ENCODE results near the gene LRRC74A. TPM values are rescaled to one million over a fixed set of nuclear protein-coding genes. Genes with fewer than 3 reads are reported as not detected.

LRRC74A gene
- polyA plus RNA-seq, 1 experiment = not detected

DNA sequence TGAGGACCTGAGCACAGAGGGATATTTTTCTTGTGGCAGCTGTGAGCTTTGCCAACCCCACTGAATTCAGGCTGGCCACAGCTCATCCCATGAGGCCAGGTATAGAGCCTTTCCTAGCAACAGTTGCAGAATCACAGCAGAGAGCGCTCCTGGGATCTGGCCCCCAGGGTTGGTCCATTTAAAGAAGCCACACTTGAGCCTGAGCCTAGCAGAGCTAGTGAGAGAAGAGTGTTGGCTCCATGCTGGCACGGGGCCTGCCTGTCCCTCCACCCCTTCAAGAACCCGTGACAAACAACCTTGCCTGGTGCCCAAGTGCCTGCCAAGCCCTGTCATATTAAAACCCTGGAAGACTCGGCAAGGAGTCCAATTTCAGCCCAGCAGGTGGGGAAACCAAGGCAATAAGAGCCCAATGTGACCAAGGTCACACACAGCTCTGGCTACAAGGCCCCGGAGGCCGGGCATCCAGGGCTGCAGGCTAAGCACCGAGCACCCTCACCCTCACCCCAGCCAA lies 91.6 kb downstream of the LRRC74A start:
- POLR2A ChIA-PET = interaction anchor here (0.6 to 4.2 kb wide), 16 partner anchors 11 to 127 kb away, joined by 3 to 45 read pairs (median 18); partner anchors contain the start of gene IRF2BPL
- H3K4me3 ChIP-seq (ENCODE audit: low read depth, low read length) = peak overlapping the region; percentile 23; the same call in 1 of the 2 replicates

DNA sequence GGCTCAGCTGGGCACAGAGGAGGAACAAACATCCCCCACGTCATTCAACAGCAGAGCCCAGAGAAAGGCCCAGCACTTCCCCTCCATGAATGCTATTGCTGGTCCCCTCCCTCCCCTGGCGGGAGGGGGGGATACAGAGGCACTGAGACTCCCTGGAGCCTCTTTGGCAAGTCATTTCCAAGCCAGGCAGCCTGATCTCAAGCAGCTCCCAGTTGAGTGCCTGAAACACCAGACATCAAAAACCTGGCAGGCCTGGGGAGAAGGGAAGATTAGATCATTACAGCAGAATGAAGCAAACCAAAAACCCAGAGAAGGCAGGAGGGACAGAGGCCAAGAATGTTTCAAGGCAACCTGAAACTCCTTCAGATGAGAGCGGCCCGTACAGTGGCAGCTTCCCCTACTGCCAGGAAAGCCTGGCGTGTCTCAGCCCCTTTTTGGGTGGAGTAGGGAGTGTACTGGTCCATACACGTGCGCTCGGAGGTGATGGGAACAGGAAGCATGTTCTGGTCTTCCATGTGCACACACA lies 92.1 kb downstream of the LRRC74A start:
- Histone ChIP-seq H3K9me3 (ENCODE audit: control insufficient read depth, insufficient read depth, low read length) (no peaks in the 10 kb centered on the region), H3K27me3 (ENCODE audit: control insufficient read depth, insufficient read depth, low read length) (no peaks in the 10 kb centered on the region), H3K4me3 (ENCODE audit: low read depth, low read length) (peak overlapping the region; percentile 23), H3K27ac (ENCODE audit: low read depth, low read length) (peak overlapping the region; percentile 98)
- POLR2A ChIA-PET = interaction anchor here (0.6 to 4.2 kb wide), 19 partner anchors 11 to 145 kb away, joined by 3 to 45 read pairs (median 15); partner anchors contain the start of gene IRF2BPL
- peak; percentile 84 for DNase-seq (ENCODE audit: low read depth, low spot score)
- TF ChIP-seq, protein P1, sequence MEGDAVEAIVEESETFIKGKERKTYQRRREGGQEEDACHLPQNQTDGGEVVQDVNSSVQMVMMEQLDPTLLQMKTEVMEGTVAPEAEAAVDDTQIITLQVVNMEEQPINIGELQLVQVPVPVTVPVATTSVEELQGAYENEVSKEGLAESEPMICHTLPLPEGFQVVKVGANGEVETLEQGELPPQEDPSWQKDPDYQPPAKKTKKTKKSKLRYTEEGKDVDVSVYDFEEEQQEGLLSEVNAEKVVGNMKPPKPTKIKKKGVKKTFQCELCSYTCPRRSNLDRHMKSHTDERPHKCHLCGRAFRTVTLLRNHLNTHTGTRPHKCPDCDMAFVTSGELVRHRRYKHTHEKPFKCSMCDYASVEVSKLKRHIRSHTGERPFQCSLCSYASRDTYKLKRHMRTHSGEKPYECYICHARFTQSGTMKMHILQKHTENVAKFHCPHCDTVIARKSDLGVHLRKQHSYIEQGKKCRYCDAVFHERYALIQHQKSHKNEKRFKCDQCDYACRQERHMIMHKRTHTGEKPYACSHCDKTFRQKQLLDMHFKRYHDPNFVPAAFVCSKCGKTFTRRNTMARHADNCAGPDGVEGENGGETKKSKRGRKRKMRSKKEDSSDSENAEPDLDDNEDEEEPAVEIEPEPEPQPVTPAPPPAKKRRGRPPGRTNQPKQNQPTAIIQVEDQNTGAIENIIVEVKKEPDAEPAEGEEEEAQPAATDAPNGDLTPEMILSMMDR (IDR thresholded peaks at IDR 0.05; ENCODE audit: low read depth, low read length) = no peak
- CTCF ChIA-PET = interaction anchor here (0.5 to 7.1 kb wide), 21 partner anchors 9 to 390 kb away, joined by 3 to 91 read pairs (median 7); no protein-coding TSS in a partner anchor

More for the DNA sequence above, 91.6 kb downstream of the LRRC74A start:
- no peak for DNase-seq (ENCODE audit: low read depth, low spot score)
- Histone ChIP-seq H3K27me3 (ENCODE audit: control insufficient read depth, insufficient read depth, low read length) (no peaks in the 10 kb centered on the region), H3K9me3 (ENCODE audit: control insufficient read depth, insufficient read depth, low read length) (no peaks in the 10 kb centered on the region), H3K27ac (ENCODE audit: low read depth, low read length) (peak overlapping the region; percentile 98)
- CTCF ChIA-PET = interaction anchor here (0.5 to 7.1 kb wide), 31 partner anchors 9 to 391 kb away, joined by 3 to 91 read pairs (median 6); no protein-coding TSS in a partner anchor
- TF ChIP-seq, protein P1 (IDR thresholded peaks at IDR 0.05; ENCODE audit: low read depth, low read length) = no peak

DNA sequence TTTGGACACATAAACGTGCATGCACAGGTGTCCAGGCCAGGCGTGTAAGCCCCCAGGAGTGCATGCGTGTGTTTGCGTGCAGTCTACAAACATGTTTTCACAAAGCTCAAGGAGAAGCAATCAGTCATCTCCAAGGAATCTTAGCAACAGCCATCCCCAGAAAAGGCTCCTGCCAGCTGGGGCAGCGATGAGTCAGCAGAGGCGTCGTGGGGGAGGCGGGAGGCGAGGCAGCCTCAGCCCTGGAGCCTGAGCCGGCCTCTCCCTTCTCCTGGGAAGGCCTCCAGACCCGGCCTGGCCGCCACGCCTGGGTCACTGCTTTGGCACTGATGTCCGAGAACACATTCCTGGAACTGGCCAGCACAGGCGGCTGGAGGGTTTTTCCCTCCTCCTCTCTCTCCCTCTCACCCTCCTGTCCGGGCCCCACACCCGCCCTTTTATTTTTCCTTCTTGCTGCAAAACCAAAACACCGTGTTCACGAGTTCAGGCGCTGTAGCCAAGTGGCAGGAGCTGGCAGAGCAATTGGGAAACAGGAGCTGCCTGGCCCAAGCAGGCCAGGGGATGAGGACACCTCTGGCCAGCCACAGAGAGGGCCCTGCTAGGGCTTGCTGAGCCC lies 92.7 kb downstream of the LRRC74A start:
- H3K27me3 ChIP-seq (ENCODE audit: control insufficient read depth, insufficient read depth, low read length) = no peaks in the 10 kb centered on the region
- DNase-seq (ENCODE audit: low read depth, low spot score) = peak; percentile 96
- TF ChIP-seq, protein P1 (IDR thresholded peaks at IDR 0.05; ENCODE audit: low read depth, low read length) = no peak; the same call in 1 of the 2 replicates
- H3K4me3 ChIP-seq (ENCODE audit: low read depth, low read length) = peak overlapping the region; percentile 23
- peak overlapping the region; percentile 98 for H3K27ac ChIP-seq (ENCODE audit: low read depth, low read length)
- no peaks in the 10 kb centered on the region for H3K9me3 ChIP-seq (ENCODE audit: control insufficient read depth, insufficient read depth, low read length)
- CTCF ChIA-PET = interaction anchor here (0.6 to 7.1 kb wide), 9 partner anchors 37 to 151 kb away, joined by 3 to 91 read pairs (median 16); no protein-coding TSS in a partner anchor
- POLR2A ChIA-PET = interaction anchor here (0.6 to 4.2 kb wide), 20 partner anchors 14 to 145 kb away, joined by 3 to 45 read pairs (median 15); partner anchors contain the start of gene IRF2BPL

Other genes starting within 250 kb of the LRRC74A start
- gene VASH1, start 64.9 kb upstream of the LRRC74A start, polyA plus RNA-seq (2011; rRNA removed) = 5.0 and 6.0 TPM in 2 replicates
- gene ANGEL1, start 13.5 kb upstream of the LRRC74A start, polyA plus RNA-seq (2011; rRNA removed) = 12.8 and 13.1 TPM in 2 replicates
- gene IRF2BPL, start 202.3 kb downstream of the LRRC74A start, polyA plus RNA-seq (2011; rRNA removed) = 17.1 and 21.8 TPM in 2 replicates

Measured in AG04450 (cell line).